Measurements from ENCODE around the gene CRADD.

Gene CRADD

GRCh38 chr12:93653079-93653478 is 24.1 kb upstream of the CRADD start:
- H3K27me3 ChIP-seq: no peaks in the 10 kb centered on the region
- intact Hi-C loops (cut with DNase I; ENCODE audit: low total_unique reads): no loop called here
- H3K36me3 ChIP-seq: no peaks in the 10 kb centered on the region
- DNase-seq: no peak
- H3K9me3 ChIP-seq: no peaks in the 10 kb centered on the region
- H3K4me3 ChIP-seq: no peak overlapping the region
- no peaks in the 10 kb centered on the region for H3K4me1 ChIP-seq
- no peak for TF ChIP-seq CTCF (IDR thresholded peaks at IDR 0.05)
- no peak overlapping the region for H3K27ac ChIP-seq

- intact Hi-C loops (cut with DNase I; ENCODE audit: low total_unique reads): no loop called here
- no peaks in the 10 kb centered on the region for H3K36me3 ChIP-seq
These were observed 23.5 kb upstream of the CRADD start for GRCh38 chr12:93653712-93654111.

GRCh38 chr12:93654421-93654820 is 22.8 kb upstream of the CRADD start:
- Histone ChIP-seq H3K27ac (no peak overlapping the region), H3K27me3 (no peaks in the 10 kb centered on the region), H3K36me3 (no peaks in the 10 kb centered on the region), H3K4me1 (no peaks in the 10 kb centered on the region), H3K9me3 (no peaks in the 10 kb centered on the region), H3K4me3 (no peak overlapping the region)
- intact Hi-C loops (cut with DNase I; ENCODE audit: low total_unique reads): no loop called here
- DNase-seq: no peak
- TF ChIP-seq CTCF (IDR thresholded peaks at IDR 0.05): no peak

More at GRCh38 chr12:93653712-93654111, 23.5 kb upstream of the CRADD start:
- no peaks in the 10 kb centered on the region for H3K9me3 ChIP-seq
- no peak overlapping the region for H3K4me3 ChIP-seq
- H3K27ac ChIP-seq: no peak overlapping the region
- DNase-seq: no peak
- TF ChIP-seq CTCF (IDR thresholded peaks at IDR 0.05): no peak
- no peaks in the 10 kb centered on the region for H3K27me3 ChIP-seq
- H3K4me1 ChIP-seq: no peaks in the 10 kb centered on the region

- H3K4me1 ChIP-seq: no peaks in the 10 kb centered on the region
- no peaks in the 10 kb centered on the region for H3K36me3 ChIP-seq
- DNase-seq: no peak
- no peaks in the 10 kb centered on the region for H3K27me3 ChIP-seq
- TF ChIP-seq CTCF (IDR thresholded peaks at IDR 0.05): no peak
- H3K27ac ChIP-seq: no peak overlapping the region
- H3K9me3 ChIP-seq: no peaks in the 10 kb centered on the region
- intact Hi-C loops (cut with DNase I; ENCODE audit: low total_unique reads): no loop called here
- no peak overlapping the region for H3K4me3 ChIP-seq
These were observed 20.1 kb upstream of the CRADD start for GRCh38 chr12:93657071-93657470.

- intact Hi-C loops (cut with DNase I; ENCODE audit: low total_unique reads): no loop called here
- DNase-seq: no peak
- no peaks in the 10 kb centered on the region for H3K36me3 ChIP-seq
- no peaks in the 10 kb centered on the region for H3K9me3 ChIP-seq
- no peaks in the 10 kb centered on the region for H3K27me3 ChIP-seq
- H3K4me1 ChIP-seq: no peaks in the 10 kb centered on the region
- TF ChIP-seq CTCF (IDR thresholded peaks at IDR 0.05): no peak
- no peak overlapping the region for H3K4me3 ChIP-seq
- H3K27ac ChIP-seq: no peak overlapping the region
These were observed 16.2 kb upstream of the CRADD start for GRCh38 chr12:93661021-93661420.

Data from tibial artery (tissue), 4 donors.